Frontal cortex (tissue), 4 donors: Measurements from ENCODE around the gene CSH1. TPM values are rescaled to one million over a fixed set of nuclear protein-coding genes. Genes with fewer than 3 reads are reported as not detected.
"Not testable (repeated sequence)": the region's sequence is repeated elsewhere in the genome, so short reads cannot be mapped to it uniquely, and the experiment has no call there.

ENCODE experiments used
- DNase-seq, 2 donors: peaks; one replicate each; pipeline ENCODE4 v3.0.0; 2012; ENCODE audit warnings: low spot score in 2 of 2
- FAIRE-seq: peaks from 2 replicates; lab custom pipeline; 2012; peaks lifted over from hg19 to GRCh38; lab: Jason Lieb, UNC
- total RNA-seq: library from RNA; depleted of rRNA; stranded (reverse); fragments of >200 nt; gene quantifications from one replicate; pipeline ENCODE4 v1.2.3, GENCODE V29; 2014
- donor health status: control.
- donor health status: control.
- donor health status: control.

The CSH1 gene
- not detected for total RNA-seq

DNA sequence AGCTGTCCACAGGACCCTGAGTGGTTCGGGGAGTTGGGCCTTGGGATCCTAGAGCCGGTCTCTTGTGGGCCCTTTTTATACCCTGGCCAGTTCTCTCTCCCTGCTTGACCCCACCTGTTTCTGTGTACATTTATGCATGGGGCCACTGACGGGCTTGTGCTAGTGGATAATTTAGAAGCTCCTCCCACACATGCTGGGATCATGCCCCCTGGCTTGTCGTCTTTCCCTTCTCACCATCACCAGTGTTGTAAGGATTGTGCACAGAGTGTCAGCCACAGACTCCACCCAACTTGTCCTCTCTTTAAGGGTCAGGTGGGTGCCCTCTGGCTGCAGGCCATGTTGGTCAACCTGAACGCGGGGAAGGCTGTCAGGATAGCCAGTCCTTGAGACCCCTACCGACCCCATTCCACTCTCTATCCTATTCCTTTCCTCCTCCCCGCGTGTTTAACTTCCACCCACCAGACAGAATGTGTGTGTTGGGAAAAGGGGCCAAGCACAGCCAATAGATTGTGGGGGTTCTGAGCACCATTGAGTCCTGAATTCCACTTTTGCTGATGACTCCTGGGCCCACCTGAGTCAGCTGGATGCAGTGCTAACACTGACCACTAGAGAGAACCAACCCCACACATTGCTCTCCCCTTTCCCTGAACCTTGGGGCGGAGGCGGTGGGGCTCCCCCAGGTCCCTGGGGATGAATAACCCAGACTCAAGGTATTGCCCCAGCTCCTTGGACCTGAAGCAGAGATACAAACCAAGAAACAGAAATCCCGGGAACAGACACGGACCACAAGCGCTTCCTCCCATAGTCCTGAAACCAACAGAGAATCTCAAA is at the start of gene CSH1:
Gene CSH1, minus strand, starts transcription at position 51 of the 831 bp plus-strand sequence. CDS start 63 bp downstream, outside the sequence.
- FAIRE-seq, DNase-seq: not testable (repeated sequence)

DNA sequence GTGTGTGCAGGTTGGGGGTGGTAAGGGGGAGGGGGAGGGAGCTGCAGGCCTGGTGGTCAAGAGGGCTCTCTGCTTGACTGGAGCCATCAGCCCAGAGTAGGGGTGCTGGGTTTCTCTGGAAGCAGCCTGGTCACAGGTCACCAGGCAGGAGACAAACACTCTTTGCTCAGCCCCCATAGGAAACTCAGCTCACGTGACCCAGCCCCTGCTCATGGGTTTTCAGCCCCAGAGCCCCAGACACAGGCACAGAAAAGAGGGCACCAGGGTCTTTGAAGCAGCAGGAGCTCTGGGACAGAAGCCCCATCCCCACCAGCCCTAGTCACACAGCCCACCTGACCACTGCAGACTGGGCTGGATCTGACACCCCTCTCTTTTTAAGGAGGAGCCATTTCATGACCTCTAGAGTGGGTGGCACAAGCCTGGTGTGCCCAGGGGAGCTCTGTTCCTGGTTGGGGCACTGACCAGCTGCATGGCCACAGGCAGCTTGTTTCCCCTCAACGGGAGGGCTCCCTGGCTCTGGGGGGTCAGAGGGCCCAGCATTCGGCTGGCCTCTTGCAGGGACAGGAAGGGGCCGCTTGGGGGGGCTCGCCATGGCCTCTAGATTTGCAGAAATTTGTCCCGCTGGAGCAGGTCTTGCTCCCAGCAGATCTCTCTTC is 49.5 kb upstream of the CSH1 start:
- no peak for DNase-seq
- FAIRE-seq = no peak

DNA sequence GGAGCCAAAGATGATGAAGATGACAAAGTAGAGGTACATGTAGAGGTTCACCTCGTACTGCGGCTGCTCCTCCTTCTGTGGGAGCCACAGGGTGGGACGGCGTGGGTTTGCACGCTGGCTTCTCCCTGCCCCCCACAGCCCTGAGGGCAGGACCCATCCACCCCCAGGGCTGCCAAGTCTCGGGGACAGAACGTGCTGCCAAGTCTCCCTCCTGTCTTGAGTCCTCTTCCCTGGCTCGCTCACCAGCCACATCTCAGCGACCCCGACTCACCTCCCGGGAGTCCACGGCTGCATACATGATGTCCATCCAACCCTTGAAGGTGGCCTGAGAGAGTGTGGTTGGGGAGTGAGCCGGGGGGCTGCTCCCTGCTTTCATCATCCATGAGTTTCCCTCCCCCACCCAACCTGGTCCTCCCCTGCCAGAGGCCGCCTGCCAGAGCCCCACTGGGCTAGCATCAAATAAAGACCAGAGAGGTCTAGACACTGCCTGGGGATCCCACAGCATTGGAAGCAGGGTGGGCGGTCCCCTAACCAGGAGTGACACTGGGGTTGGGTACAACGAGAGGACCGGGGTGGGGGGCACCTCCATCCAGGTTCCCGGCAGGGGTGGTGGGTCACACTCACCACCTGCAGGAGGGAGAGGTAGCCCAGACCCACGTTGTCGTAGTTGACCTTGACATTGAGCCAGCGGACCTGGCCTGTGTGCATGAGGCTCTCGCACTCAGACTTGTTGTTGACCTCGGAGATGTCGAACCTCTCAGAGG is 48.5 kb upstream of the CSH1 start:
- no peak for DNase-seq
- FAIRE-seq = no peak

DNA sequence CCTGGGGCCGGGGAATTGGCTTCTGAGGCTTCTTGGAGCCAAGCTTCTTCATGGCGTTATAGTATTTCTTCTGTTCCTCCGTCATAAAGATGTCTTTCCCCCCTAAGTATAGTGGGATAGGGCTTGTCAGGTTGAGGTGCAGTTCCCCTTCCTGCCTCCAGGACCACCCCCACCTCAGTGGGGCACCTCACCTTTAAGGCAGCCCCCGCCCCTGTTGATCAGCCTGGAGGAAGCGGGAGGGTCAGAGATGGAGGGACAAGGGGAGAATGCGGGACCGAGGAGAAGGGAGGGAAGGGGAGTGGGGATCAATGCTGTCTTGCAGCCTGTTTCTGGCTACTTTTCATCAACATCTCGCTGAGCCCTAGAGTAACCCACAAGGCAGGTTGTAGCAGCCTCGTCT is 47.4 kb upstream of the CSH1 start:
- DNase-seq (no peak), FAIRE-seq (no peak)

DNA sequence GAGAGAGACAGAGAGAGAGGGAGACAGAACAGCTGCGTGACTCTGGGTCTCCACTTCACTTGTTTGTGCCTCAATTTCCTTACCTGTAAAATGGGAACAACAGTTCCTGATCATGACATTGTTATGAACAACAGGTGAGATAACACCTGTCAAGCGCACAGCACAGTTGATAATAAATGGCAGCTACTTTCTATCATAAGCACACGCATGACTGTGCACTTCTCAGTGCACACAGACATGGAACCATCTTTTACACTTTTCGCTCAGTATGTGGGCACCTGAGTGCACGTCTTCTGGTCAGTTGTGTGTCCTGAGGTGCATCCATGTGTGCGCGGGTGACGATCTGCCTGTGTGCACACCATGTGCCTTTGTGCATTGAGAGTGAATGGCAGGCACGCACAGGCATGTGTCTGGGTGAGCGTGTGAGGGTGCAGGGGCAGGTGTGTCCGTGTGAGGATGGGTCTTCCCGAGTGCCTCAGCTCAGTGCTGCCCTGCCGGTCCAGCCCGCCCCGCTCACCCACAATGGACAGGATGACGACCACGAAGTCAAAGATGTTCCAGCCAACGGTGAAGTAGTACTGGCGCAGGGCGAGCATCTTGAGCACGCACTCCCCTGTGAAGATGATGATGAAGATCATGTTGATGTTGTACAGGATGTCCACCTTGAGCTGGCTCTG is 46.1 kb upstream of the CSH1 start:
- FAIRE-seq (no peak), DNase-seq (no peak)

DNA sequence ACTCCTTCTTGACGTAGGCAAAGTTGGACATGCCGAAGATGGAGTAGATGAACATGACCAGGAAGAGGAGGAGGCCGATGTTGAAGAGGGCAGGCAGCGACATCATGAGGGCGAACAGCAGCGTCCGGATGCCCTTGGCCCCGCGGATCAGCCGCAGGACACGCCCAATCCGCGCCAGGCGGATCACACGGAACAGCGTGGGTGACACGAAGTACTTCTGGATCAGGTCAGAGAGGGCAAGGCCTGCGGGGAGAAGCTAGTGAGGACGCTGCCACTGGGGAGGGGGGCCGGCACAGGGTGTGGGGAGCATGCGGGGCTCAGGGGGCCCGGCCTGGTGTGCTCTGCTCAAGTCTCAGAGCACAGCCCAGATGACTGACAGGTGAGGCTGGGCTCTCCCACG is 45.4 kb upstream of the CSH1 start:
- FAIRE-seq (no peak), DNase-seq (no peak)

DNA sequence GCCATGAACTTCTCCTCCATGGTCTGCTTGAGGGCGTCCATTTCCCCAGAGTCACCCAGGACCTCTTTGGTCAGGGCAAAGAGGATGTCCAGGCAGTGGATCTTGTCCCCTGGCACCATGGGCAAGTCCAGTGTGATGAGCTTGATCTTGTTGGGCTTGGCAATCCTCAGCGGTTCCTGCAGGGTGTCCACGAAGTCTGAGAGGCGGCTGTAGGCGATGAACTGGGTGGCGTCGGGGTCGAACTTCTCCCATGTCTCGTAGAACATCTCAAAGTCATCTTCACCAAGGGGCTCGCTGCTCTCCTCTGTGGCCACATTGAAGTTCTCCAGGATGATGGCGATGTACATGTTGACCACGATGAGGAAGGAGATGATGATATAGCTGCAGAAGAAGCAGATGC is 44.8 kb upstream of the CSH1 start:
- FAIRE-seq (no peak), DNase-seq (no peak)

DNA sequence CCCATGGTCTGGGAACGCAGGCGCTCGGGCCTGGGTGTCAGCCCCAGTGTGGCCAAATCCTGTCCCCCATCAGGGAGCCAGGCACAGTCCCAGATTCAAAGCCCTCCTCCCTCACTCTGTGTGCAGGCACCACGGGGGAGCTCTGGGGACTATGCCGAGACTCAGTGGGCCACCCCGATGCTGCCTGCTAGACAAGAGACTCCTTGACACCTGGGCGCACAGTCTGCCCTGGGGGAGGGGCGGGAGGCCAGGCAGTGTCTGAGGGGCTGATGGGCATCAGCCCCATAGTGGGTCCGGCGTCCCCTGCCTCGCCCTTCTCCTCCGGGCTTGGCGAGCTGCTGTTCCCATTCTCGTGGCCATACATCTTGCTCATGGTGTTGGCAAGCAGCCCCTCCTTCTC is 44.2 kb upstream of the CSH1 start:
- no peak for FAIRE-seq
- no peak for DNase-seq

DNA sequence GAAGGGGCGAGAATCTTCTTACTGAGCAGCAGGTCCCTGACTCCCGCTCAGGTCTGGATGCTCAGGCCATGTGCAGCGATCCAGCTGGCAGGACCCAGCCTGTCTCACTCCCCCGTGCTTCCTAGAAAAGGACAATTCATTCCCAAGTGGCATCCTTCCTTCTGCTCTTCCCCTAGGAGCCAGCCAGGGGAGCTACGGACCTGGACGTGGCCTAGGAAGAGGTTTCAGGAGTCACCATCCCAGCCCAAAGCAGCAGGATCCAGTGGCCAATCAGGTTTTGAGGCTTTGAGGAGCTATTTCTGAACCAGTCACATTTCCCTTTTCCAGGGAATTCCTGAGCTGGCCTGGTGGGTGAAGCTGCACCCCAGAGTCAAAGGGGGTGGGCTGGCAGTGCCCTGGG is 43.5 kb upstream of the CSH1 start:
- DNase-seq (no peak), FAIRE-seq (no peak)

DNA sequence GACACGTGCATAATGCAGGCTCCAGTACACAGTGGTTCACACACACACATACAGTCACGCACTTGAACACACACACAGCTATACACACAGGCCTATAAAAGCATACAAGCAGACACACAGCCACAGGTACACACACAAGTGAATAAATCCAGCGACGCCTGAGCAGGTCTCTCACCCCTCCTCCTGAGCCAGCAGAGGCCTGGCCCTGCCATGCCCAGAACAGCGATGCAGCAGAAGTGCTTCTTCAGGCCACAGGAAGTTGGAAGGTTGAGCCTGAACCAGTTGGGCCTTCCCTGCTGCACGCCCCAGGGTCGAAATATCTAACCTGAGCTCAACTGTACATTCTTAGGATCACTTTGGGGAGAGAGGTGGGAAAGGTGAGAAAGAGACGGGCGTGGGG is 43.0 kb upstream of the CSH1 start:
- DNase-seq = no peak
- FAIRE-seq = no peak

DNA sequence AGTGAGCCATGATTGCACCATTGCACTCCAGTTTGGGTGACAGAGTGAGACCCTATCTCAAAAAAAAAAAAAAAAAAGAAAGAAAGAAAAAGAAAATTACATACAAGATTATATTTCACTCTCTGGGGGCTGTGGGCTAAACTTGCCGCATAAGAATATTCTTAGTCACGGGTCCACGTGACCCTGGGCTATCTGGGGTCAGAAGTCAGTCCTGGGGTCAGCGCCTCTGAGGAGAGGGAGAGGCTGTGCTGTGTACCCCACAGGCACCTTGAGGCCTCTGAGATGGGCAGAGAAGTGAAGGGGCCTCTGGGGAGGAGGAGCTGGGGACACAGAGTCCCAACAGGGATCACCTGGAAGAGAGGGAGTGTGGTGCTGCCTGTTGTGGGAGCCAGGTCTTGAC is 41.5 kb upstream of the CSH1 start:
- DNase-seq (no peak), FAIRE-seq (no peak)

DNA sequence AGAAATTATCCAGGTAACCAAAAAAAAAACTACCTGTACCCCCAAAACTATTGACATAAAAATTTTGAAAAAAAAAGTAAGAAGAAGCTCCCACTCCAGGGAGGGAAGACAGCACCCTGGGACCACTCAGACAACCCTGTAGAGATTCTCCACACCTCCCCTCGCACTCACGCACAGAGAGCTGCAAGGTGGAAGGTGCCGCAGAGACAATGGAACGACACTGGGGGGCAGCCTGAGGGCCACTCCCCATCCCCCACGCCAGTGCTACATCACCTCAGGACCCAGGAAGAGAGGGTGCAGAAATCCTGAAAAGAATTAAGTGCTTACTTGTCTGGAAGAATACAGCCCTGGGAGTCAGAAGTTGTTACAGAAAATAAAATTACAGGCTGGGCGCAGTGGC is 40.9 kb upstream of the CSH1 start:
- DNase-seq = no peak
- no peak for FAIRE-seq

DNA sequence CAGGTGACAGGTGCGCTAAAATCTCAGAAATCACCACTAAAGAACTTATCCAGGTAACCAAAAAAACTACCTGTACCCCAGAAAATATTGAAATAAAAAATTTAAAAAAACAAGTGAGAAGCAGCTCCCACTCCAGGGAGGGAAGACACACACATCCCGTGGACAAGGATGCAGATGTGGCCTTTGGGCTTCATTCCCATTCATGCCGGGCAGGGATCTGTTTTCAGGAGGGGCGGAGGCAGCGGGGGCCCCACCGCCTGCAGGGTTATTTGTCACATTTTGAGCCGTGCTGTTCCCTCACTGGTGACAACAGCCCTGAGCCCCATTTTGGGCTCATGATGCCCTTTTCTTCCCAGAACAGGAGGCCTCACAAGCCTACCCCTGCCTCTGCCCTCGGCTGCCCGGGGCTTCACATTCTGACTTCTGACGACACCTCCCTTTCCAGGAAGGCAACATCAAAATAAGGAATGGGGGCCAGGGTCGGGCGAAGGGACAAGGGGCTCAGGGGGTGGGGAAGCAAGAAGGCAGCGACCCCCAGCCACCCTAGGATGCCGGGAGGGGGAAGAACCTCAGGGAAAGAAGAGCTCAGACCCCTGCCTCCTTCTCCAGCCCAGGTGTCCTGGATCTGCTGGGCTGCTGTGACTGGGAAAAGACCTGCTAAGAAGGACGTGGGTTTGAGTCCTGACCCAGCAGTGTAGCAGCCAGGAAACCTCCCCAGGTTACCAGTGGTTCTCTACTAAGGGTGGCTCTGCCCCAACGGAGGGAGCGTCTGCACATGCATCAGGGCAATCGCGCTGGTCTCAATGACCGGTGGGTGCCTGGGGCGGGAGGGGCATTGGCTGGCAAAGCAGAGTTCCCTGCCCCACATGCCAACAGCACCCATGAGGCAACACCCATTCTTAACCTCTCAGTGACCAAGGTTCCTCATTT is 38.1 kb upstream of the CSH1 start:
- FAIRE-seq = no peak

DNA sequence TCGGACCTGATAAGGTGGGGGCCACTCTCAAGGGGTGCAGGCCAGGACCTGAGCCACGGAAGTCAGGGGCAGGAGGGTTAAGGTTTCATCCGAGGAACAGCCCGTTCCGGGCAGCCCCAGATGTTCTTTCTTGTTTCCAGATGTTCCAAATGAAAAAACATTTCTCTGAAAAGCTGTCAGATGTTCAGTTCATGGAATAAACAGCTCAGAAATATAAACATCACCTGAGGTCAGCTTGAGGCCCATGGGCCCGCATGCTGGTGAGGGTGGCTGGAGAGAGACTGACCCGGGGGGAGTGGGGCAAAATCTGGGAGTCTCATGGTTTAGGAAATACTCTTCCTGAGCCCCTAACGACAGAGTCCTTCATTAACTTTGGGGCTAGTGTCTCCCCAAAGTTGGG is 37.2 kb upstream of the CSH1 start:
- no peak for FAIRE-seq
- DNase-seq = no peak

More for the DNA sequence above, 38.1 kb upstream of the CSH1 start:
- DNase-seq = no peak

DNA sequence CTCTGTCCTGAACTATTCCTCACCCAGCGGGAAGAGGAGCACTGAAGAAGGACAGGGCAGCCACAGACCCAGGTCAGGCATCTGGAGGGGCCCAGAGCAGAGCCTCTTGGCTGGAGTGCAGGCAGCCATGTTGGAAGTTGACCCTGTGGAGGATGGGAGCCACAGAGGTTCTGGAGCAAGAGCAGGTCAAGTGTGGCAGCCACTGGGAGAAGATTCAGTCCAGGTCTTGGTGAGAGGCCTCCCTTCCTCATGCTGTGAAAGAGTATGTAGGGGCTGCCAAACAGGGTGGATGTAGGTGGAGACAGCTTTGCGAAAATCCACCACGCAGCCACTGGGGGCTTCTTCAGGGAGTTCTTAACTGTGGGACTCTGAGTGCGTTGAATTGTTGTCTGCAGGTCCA is 36.3 kb upstream of the CSH1 start:
- no peak for DNase-seq
- no peak for FAIRE-seq

DNA sequence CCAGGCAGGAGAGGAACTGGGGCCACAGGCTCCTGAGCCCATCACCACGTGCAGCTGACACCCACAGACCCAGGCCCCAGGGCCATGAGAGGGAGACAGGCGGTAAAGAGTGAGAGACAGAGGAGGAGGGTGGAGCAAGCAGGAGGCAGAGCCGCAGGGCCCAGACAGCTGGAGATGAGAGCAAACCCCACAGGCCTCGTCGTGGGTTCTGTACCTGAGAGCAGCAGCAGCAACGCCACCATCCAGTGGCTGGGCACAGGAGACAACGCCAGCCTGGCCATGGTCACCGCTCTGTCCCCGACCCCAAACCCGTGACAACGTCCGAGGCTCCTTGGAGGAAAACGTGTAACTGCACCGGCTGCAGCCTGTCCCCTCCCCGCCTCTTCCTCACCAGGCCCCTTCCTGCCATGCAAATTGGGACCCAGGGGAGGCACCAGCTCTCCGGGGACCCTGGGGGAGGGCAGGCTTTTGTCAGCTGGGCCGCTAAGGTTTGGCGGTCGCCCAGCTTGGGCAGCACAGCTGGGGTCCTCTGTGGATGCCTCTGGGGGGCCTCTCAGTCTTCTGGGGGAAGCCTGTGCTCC is 35.7 kb upstream of the CSH1 start, which contains the start of gene CD79B:
Gene CD79B, minus strand, starts transcription at position 351 of the 581 bp plus-strand sequence. Its CDS starts 70 bp downstream, at position 281.
- no peak for DNase-seq
- no peak for FAIRE-seq

DNA sequence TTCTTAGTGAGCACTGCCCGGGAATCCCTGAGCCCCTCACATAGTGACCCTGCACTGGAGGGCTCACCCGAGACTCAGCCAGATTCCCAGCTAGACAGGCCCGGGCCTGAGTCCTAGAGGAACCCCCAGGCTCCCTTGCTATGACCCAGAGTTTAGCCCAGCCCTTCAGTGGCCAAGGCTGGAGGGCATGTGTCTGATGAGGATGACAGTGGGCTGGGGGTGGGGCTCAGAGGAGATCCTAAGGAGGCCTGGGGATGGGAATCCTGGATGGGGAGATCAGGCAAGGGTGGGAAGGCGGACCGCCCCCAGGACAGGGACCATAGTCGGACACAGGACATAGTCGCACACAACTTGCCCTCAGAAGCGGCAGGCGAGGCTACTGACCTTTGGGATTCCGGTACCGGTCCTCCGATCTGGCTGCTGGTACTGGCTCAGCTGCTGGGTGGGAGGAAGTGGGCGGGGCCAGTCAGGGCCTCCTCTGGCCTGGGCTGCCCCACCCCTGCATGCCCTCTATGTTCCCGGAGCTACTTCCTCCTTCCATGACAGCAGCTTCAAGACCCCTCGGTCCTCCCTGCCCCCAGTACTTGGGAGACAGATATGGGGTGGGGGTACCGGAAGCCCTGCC is 34.7 kb upstream of the CSH1 start:
- FAIRE-seq (no peak), DNase-seq (peak in 1 of 2 donors; percentile 57)
